ENCODE measurements around the gene CTSO.
"Not testable (repeated sequence)": the region's sequence is repeated elsewhere in the genome, so short reads cannot be mapped to it uniquely, and the experiment has no call there.

The CTSO gene

DNA sequence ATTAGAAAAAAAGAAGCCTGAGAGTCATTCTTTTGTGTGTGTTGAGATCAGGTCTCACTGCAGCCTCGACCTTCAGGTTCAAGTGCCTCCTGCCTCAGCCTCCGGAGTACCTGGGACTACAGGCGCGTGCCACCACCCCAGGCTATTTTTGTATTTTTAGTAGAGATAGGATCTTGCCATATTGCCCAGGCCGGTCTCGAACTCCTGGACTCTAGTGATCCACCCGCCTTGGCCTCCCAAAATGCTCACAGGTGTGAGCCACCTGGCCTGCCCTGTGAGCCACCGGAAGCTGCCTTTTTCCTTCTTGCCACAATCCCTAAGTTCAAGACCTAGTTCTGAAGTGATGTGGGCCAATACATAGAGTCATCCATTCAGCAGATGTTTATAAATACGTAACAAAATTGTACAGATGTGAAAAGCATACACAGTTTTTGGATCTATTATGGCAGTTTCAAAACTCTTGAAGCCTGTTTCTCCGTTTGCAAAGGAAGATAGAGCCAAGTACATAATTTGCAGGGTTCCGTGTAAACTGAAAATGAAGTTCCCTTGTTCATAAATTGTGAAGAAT lies 536 bp upstream of the CTSO start:
- no peak for FAIRE-seq

DNA sequence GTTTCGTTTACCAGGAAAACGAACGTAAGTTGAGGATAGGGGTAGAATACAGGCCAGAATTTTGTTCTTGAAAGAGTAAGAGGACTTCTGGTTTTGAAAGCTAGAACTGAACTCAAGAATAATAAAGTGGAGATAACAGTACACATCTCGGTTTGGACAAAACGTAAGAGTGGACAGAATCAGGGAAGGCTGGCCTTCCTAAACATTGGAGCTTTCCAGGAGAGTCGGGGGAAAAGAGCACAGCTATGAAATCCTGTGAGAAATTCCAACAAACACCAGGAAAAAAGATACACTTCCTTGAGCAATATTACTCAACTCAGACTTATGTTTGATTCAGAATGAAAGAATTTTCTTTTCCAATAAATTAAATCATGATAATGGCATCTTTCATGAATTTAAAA lies 1.2 kb downstream of the CTSO start:
- no peak for FAIRE-seq

DNA sequence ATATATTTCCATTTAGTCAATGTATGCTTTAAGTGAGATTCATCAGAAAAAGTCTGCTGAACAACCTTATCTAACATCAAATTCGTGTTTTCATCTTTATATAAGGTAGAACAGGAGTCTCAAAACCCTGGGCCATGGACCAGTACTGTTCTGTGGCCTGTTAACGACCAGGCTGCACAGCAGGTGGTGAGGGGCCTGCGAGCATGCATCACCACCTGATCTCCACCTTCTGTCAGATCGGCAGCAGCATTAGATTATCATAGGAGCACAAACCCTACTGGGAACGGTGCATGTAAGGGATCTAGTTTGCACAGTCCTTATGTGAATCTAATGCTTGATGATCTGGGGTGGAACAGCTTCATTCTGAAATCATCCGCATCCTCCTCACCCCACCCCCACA lies 3.2 kb downstream of the CTSO start:
- no peak for FAIRE-seq

GRCh38 chr4:155948541-155948940 lies 5.1 kb downstream of the CTSO start:
- FAIRE-seq: no peak

GRCh38 chr4:155946486-155946885 lies 7.2 kb downstream of the CTSO start:
- no peak for FAIRE-seq

DNA sequence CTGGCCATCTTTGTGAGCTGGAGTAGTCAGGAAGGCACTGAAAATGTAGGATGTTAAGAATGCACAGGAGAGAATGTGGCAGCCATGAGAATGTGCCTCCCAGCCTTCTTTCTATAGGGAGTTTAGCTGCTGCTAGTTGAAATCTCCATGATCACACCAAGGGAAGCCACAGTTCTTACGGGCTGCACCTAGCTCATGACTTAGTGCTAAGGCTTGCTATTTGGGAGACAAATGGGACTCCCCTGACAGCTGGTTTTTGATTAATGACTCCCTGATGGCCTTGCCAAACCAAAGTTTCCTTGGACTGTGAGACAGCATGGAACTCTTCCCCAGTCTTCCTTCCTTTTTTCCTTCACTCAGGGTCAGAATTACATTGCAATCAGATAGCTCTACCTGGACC lies 9.2 kb downstream of the CTSO start:
- no peak for FAIRE-seq

DNA sequence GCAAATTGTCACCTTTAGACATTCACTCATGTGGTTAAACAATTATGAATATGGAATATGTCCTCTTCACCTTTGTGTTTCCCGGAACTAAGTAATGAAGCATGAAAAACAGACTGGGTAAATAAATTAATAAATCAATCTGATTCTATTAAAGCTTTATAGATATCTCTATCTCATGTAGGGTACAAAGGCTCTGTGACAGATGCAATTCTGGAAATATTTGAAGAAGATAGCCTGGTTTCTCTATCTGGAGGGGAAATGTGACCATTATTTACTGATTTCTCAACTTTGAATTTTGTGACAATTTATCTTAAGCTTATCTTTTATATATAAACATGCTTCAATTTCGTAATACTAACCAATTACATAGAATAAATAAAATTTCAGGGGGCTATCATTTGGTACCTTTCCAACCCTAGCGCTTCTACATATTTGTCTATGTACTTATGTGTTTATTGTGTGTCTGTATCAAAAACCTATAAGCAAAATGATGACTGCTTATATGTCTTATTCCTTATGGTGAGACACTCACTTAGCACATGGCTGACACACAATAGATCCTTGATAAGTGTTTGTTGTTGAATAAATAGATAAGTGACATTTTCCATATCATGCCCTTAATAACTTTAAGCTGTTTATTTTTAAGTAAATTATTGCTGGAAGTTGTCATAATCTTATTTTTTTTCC lies 9.9 kb downstream of the CTSO start:
- no peak for FAIRE-seq

- no peak for FAIRE-seq
These were observed 11.8 kb downstream of the CTSO start for GRCh38 chr4:155941820-155942219.

DNA sequence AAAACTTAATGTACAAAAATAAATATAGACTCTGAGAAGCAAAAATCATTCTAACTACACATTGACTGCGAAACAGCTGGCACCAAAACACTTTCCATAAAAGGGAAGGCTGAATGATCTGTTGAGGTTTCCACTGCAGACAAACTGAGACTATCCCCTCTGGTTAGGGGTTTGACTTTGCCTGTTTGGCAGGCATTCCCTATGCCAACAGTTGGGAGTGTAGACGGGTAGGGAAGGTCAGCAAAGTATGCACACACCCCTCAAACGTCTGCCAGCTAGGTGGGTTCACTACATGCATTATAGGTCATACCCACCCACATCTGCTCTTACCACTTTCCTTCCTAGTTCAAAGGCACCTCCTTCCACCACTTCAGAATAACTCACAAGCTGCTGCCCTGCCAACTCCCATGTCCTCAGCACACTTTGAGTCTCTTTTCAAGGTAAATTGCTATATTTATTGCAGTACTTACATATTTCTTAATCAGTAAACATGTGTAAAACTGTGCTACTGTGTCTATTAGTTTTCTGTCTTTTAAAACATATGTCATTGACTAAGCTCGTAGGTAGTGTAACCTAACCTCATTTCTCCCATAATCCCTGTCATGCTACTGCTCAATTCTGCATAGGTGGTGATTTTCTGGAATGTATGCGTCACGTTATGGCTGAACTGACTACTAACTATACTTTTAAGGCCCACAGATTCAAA lies 12.4 kb downstream of the CTSO start:
- no peak for FAIRE-seq

GRCh38 chr4:155935389-155935986 lies 18.2 kb downstream of the CTSO start:
- no peak for FAIRE-seq

DNA sequence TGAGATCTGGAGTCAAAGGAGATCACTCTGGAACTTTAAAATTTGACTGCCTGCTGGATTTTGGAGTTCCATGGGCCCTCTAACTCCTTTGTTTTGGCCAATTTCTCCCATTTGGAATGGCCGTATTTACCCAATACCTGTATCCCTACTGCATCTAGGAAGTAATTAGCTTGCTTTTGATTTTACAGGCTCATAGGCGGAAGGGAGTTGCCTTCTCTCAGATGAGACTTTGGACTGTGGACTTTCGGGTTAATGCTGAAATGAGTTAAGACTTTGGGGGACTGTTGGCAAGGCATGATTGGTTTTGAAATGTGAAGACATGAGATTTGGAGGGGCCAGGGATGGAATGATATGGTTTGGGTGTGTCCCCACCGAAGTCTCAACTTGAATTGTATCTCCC lies 19.0 kb downstream of the CTSO start:
- FAIRE-seq: not testable (repeated sequence)

DNA sequence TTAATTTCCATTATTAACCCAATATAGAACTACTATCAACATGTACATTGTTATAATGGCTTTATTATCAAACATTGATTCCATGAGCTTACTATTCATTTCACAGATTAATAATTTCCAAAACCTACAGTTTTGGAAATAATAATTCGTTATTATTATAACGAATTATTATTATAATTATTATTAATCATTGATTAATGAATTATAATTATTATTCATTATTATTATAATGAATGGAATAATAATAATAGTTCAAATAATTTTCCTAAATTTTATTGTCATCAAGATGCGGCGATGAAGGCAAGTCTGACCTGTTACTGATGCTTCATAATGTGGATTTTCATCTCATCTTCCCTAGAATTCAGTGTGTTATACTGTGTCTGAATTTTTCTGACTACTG lies 22.0 kb downstream of the CTSO start:
- peak; percentile 45 for FAIRE-seq

DNA sequence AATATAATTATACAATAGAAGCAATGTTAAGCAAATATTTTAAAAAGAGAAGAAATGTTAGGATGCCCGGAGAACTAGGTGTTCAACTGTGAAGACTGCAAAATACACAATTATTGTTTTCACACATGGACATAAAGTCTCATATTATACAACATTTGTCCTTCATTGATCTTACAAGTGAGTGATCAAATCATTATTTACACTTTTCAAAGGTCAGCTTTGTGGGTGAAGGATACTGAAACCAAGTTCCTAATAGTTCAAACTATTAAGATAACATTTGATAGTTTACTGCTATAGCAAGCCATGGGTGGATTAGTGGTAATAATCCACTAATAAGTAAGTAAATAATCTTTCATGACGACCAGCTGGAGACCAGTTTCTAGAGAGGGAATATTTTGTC lies 23.3 kb downstream of the CTSO start:
- no peak for FAIRE-seq

DNA sequence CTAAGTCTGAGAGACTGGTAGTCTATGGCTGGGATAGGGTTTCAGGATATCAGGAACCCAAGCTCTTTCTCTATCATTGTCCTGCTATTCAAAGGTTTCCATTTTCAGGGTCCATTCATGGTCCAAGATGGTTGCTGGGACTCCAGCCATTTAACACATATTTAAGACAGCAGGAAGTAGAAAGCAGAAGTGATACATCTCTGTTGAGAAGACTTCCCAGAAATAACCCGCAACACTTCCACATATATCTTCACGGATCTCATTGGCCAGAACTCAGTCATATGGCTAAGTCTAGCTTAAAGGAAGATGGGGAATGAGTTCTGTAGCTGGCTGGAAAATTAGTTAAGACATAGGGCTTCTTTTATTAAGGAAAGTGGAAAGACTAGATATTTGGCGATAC lies 23.8 kb downstream of the CTSO start:
- FAIRE-seq: no peak

DNA sequence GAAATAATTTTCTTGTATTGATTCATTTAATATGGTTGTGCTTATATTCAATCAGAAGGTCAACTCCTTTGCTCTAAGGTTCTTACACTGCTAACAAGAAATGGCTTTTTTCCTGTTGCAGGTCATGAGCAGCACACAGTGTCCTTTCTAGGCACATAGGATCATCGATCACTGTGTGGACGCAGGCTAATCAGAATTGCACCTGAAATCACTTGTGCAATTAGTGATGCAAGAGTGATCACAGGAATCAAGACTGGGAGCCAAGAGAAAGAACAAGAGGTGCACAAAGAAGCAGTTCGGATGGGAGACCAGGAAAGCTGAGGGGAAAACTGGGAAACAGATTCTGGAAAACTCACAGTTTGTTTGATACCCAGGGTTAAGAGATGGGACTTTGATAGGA lies 29.0 kb downstream of the CTSO start:
- FAIRE-seq: no peak

DNA sequence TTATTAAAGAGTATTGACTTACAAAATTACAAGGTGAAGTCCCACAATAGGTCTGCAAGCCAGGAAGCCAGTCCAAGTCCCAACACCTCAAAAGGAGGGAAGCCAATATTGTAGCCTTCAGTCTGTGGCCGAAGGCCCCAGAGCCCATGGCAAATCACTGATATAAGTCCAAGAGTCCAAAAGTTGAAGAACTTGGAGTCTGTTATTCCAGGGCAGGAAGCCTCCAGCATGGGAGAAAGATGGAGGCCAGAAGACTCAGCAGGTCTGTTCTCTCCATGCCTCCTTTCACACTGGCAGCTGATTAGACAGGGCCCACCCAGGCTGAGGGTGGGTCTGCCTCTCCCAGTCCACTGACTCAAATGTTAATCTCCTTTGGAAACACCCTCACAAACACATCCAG lies 32.1 kb downstream of the CTSO start:
- no peak for FAIRE-seq

- peak; percentile 93 for FAIRE-seq
These were observed 38.9 kb downstream of the CTSO start for GRCh38 chr4:155914782-155915181.

DNA sequence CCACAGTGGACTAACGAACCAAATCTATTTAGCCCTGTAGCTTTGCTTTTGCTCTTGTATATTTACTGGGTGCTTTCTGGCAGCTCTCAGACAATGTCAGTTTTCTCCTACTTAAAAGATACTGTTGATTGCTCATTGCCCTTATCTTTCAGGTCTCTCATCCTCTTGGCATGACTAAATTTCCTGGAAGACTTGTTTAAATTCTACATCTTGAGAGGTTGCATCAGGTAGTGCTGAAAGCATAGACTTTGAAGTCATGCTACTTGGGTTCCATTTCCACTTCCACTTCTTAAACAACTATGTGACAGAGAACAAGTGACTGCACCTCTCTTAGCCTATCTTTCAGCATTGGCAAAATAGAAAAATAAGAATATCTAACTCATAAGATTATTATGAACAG lies 41.8 kb downstream of the CTSO start:
- no peak for FAIRE-seq

DNA sequence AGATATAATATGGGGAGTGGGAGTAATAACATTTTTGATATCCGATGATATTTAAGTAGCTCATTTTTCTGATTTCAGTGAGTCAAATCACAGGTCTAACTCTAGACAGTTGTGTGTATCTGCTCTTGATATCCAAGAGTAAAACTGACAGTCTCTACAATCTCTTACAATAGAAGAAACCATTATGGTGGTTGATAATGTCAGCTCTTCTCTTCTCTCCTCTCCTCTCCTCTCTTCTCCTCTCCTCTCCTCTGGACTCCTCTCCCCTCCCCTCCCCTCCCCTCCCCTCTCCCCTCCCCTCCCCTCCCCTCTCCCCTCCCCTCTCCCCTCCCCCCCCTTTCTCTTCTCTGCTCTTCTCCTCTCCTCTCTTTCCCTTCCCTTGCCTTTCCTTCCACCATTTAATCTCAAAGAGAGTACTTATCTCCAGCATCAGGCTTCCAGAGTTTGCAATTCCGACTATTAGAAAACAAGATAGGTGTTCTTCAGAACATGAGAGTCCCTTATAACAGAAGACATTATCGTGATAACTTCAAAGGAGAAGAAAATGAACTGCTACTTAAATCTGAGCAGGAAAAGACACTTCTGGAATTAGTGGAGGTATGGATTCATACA lies 43.9 kb downstream of the CTSO start:
- no peak for FAIRE-seq

DNA sequence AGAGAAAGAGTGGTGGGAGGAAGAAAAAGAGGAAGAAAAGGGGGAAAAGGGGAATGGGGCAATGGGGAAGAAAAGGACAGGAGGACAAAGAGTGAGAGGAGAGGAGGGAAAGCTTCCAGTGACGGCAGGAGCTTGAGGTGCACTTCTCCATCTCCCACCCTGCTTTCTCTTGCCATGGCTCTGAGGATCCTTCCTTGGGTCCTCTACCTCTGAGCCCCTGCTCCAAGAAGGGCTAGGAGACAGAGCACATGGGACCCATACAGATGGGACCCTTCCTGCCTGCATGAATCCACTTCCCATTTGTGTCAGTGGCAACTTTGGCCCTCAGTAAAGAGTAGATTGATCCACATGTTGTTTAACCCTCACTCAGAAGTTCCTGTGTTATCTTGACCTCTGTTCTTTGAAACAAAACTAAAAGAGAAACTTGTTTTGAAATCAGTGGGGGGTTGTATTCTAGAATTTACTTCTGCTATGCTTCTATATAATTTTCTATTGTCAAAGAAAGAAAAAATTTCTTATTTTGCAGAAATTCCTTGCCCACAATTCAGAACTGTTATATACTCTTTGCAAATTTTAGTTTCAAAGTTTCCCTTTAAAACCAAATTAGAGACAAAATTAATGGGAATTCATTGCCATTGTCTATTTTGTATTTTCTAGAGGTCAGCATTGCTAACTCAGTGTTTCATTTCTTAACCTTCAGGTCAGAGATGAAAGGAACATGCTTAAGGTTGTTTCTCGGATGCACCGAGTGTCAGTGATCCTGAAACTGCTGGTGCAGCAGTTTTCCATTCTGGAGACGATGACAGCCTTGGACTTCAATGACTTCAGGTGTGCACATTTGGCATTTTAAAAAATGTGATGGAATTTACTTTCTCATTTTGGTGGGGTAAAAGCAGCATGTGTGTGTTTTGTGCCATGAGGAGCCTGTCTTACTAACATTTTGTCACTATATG lies 45.2 kb downstream of the CTSO start:
- no peak for FAIRE-seq

DNA sequence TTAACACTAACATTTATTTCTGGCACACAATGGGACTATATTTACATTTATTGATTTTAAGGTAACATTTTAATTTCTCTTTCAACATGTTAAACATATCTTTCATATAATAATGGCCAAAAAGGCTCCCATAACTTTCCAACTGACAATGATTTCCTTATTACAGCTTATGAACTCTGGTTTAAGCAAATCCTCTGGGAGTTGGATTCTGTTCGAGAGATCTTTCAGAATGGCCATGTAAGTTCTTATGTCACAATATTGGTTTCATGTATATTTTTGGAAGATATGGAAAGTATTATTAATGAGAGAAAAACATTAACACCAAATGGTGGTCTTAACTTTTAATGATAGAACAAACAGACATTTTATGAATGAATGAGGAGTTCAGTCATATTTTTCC lies 46.1 kb downstream of the CTSO start:
- no peak for FAIRE-seq

GRCh38 chr4:155906554-155907247 lies 47.0 kb downstream of the CTSO start:
- FAIRE-seq: peak; percentile 53

Data from endometrium (tissue), 2 donors.